IPS-NIHi7 (cell line): ENCODE data around the gene CCDC85C.

ENCODE experiments used
- DNase-seq: peaks from one replicate; pipeline ENCODE4 v3.0.0; 2012; ENCODE audit warnings: mixed read lengths; ENCODE audit errors: extremely low spot score

Gene CCDC85C

DNA sequence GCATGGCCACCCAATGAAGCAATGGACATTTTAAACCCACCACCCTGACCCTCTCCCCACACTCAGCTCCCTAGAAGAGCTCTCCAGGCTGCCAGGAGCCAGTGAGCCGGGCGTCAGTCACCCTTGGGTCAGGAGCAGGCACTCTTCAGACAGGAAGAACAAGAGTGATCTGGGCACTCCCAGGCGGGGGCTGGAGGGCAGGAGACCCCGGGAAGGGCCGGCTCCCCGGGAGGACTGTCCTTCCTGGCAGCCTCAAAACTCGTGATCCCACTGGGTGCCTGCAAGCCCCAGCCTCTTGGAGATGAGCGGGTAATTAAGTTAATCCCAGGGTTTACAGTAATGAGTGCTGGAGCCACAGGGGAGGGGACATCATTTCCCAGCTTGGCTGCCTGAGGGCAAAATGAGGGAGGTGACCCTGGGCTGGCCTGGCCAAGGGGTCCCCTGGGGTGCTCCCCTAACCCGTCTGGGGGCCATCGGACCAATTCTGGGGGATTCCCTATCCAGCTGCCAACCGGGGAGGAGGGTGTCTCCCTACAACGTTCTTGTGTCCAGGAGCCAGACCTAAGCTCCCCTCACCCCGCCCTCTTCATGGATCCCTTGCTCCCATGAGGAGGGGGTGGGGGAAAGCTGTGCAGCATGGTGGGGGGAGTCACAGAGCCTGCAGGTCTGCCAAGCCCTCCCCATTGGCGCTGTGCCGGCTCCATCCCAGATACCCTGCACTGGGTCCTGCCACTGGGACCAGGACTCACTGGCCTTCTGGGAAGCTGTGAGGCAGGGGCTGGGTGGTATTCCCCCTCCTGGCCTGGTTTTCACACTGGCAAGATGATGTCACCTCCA, 63.6 kb downstream of the CCDC85C start:
- DNase-seq, result no peak

DNA sequence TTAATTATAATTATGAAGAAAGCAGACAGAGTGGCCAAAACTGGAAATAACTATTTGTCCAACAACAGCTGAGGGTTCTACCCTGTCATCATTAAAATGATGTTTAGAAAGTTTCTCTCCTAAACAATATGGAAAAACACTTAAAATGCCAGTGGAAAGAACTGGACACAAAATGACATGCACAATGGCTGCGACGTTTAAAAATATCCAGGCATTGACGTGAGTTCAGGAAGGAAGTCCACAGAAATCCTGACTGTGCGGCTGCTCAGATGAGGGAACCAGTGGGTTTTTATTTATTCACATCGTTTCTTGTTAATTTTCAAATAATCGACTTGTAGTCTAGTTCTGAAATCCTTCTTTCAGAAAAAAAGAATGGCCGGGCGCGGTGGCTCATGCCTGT, 64.5 kb downstream of the CCDC85C start:
- DNase-seq, result no peak

GRCh38 chr14:99538733-99539132, 65.3 kb downstream of the CCDC85C start:
- no peak for DNase-seq

DNA sequence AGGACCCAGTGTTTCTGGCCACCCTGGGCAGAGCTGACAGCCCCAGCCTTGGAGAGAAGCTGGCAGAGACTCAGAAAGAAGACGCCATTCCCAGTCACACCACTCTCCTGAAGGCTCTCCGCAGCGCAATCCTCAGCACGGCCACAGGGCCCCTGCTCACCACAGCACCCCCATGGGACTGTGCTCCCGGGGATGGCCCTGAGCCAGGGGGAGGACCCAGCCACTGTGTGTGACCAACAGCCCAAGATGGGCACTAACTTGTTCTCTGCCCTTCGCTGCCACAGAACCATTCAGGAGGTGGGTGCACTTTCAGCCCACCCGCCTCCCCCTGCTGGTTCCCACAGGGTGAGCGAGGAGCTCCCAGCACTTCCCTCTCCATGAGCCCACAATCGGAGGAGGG, 65.7 kb downstream of the CCDC85C start:
- DNase-seq, result peak; percentile 42

GRCh38 chr14:99537399-99537798, 66.6 kb downstream of the CCDC85C start:
- DNase-seq, result peak; percentile 67

- DNase-seq, result no peak
These were observed 67.9 kb downstream of the CCDC85C start for GRCh38 chr14:99535908-99536778.

- no peak for DNase-seq
These were observed 68.6 kb downstream of the CCDC85C start for GRCh38 chr14:99535448-99535847.

GRCh38 chr14:99534863-99535262, 69.1 kb downstream of the CCDC85C start:
- DNase-seq, result no peak

DNA sequence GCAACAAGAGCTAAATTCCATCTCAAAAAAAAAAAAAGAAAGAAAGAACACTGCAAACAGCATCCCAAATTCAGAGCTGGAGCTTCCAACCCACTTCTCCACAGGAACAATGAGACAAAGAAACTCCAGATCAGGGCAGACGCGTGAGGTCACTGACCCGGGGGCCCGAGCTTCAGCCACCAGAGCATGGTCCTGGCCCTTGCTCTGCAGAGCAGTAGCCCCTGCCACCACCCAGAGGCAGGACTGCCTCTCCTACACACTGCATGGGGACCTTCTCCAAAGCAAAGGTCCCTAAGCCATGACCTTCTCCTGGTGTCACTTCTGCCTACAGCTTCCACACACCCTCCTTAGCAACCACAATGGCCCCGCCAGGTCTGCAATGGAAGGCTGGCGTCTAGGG, 69.7 kb downstream of the CCDC85C start:
- DNase-seq, result no peak

DNA sequence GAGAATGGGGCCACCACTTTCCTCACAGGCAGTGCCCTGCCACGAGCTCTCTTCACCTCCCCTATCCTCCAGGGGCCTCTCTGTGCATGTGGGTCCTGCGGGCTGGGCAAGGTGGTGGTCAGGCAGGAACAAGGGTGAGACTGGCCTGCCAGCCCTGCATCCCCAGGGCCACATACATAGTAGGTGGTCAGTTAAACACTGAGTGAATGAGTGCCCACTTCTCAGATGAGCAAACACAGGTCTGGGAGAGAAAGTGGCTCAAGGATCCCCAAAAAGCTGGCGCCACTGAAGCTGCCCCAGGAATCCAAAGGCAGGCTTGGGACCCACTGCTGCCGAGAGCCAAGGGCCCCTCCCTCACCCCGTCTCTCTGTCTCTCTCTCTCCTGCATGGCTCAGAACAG, 71.7 kb downstream of the CCDC85C start:
- DNase-seq, result no peak

DNA sequence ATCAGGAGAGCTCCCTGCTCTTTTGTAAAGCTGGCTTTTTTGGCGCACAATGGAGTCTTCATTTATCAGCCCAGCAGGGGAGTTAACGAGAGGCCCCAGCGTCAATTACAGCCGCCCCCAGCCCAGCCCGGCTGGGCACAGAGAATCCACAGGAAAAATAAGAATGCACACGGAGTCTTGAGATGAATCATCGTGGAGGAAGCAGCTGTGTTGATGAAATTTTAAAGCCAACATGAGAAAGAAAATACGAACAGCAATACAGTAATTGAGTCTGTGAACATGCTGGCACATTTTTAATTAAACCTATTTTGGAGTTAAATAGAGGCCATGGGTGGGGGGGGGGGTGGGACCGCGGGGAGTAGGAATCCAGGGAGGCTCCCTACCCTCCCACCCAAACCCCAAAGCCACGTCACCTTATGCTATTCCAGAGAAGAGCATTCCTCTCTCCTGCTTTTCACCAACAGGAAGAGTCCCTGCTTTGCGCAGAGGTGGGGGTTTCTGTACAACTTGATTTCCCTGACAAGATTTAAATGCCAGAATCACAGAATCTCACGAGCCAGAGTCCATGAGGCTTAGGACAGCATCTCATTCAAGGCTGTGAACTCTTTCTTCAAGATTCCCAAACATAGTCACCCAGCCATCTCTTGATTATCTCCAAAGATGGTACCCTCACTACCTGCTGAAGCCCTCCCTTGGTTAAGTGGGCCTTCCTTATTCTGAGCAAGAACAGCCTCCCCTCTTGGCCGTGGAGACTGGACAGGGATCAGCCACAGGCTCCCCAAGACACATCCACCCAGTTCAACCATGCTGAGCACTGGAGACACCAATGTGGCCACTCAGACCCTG, 72.5 kb downstream of the CCDC85C start:
- peak; percentile 46 for DNase-seq

DNA sequence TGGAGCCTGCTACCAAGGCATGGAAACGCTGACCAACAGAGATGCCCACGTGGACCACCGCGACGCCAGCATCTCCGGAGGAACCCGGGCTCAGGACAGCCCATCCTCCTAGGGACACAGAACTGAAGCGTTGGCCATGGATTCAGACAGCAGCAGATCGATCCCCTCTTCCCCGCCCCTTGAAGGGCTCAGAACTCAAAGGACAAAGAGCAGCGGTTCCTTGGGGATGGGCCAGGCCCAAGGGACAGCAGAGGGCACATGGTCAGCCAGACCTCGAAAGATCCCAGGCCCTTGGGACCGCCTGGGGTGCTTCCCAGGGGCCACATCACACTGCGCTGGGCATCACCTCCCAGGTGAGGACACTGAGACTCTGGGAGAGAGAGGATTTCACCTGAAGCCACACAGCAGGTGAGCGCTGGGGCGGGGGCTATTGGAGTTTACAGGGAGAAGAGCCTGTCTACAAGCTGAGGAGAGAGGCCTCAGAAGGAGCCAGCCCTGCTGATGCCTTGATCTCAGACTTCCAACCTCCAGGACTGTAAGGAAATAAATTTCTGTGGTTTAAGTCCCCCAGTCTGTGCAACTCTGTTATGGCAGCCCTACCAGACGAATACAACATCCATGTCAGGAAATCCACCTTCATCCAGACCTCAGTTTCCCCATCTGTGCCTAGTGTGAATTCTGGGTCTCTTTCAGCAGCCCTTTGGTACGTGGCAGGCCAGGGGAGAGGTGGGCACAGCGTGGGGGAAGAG, 73.4 kb downstream of the CCDC85C start:
- no peak for DNase-seq

- DNase-seq, result no peak
These were observed 74.1 kb downstream of the CCDC85C start for GRCh38 chr14:99529899-99530298.

DNA sequence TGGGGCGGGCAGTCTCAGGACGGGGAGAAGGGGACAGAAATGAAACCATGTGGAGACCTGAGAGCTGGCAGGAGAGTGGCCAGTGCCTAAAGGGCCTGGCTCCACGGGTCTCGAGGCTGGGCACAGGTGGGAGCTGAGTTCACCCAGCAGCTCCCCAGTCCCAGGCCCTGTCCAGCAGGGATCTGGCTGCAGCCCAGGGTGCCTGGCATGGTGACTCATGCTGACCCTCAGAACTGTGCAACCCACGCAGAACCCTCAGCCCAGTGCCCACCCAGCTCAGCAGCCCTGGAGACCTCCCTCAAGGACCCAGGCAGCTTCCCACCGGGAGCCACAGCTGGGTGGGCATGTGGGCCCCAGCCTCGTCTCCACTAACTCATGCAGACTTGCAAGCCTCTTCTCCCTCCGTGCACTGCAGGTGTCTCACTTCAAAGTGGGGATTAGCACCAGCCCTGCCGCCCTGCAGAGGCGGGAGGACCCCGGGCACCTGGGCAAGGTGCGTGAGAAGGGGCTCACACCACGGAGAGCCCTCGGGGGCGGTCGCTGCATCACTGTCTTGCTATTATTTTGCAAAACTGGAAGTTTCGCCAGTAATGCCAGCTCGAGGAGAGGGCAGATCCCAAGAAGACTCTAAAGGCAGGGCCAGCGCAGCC, 76.5 kb downstream of the CCDC85C start:
- no peak for DNase-seq

DNA sequence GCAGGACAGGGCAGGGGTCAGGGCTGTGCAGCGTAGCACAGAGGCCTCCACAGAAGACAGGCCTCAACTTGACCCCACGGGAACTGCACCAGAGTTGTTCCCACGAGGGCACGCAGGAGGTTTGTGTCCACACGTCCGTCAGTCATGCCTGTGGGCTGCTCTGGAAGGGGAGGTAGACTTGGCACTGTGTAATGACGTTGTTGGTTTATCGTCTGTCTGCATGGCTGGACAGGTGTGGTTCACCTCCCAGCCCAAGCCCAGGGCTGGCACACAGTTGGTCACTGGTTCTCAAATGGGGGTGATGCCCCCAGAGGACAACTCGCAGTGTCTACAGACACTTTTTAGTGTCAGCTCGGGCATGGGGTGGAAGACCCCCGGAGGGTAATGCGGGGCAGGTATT, 77.0 kb downstream of the CCDC85C start:
- DNase-seq, result no peak

DNA sequence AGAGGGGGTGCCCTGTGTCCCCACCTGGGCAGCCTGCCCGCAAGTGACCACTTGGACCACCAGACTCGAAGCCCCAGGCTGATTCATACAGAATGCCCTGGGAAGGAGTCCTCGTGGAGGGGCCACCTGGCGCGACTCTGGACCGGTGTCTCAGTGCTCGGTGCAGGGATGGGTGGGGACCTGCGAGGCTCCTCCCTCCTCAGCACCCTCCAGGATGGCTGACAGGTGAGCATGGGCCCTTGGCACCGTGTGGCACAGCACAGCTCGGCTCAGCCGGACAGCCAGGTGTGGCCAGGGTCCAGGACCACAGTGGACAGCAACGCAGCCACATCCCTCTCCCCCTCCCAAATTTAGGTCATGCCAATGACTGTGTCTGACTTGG, 78.3 kb downstream of the CCDC85C start:
- no peak for DNase-seq

GRCh38 chr14:99524804-99525698, 79.0 kb downstream of the CCDC85C start:
- DNase-seq, result peak; percentile 60

DNA sequence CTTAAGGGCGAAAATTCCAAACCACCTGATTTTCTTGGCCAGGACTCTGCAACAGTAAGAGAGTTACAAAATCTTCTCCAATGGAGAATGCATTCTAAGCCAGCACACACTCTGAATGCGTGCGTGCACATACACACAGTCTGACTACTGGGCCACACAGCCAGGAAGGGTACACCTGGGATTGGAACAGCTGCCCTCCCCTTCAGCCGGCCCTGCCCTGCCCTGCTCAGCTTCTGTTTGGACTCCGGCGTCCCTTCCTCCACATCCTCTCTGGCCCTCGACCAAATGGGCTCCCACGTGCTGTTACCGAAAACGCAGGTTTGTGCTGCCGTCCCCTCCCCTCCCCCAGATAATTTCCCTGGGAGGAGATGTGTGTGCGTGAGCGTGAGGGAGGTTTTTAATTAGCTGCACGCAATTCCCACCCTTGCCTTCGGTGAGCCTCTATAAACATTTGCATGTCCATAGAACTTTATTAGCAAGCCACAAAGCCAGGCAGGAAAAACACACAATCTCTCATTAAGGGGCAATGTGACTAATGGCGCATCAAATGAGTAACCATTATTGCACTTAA, 79.8 kb downstream of the CCDC85C start:
- DNase-seq, result no peak

- DNase-seq, result no peak
These were observed 80.3 kb downstream of the CCDC85C start for GRCh38 chr14:99523704-99524055.
